ENCODE data around the gene SFT2D3.

DNA sequence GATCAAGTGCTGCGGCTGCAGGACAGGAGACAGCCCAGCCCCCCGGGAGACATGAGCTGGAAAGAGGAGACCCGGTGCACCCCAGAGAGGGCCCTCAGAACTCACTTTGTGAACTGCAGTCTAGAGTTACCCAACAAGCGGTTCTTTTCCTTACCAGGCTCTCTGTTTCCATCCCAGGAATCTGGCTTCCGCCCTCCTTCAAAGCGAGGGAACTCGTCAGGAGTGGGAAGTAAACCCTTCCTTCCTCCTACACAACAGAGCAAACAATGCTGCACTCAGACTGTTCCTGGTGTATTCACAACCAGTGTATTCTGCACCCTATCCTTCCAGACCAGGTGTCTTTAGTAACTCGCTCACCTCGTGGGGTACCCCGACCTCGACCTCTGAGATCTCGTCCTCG lies 8.0 kb downstream of the SFT2D3 start:
- TF ChIP-seq, protein P1, sequence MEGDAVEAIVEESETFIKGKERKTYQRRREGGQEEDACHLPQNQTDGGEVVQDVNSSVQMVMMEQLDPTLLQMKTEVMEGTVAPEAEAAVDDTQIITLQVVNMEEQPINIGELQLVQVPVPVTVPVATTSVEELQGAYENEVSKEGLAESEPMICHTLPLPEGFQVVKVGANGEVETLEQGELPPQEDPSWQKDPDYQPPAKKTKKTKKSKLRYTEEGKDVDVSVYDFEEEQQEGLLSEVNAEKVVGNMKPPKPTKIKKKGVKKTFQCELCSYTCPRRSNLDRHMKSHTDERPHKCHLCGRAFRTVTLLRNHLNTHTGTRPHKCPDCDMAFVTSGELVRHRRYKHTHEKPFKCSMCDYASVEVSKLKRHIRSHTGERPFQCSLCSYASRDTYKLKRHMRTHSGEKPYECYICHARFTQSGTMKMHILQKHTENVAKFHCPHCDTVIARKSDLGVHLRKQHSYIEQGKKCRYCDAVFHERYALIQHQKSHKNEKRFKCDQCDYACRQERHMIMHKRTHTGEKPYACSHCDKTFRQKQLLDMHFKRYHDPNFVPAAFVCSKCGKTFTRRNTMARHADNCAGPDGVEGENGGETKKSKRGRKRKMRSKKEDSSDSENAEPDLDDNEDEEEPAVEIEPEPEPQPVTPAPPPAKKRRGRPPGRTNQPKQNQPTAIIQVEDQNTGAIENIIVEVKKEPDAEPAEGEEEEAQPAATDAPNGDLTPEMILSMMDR (IDR thresholded peaks at IDR 0.05) = no peak
- TF ChIP-seq EZH2 (IDR thresholded peaks at IDR 0.05; ENCODE audit: borderline replicate concordance, insufficient read depth, low read depth, low read length, poor library complexity, severe bottlenecking) = no peak
